Measurements from ENCODE around the gene UBE2O.

DNA sequence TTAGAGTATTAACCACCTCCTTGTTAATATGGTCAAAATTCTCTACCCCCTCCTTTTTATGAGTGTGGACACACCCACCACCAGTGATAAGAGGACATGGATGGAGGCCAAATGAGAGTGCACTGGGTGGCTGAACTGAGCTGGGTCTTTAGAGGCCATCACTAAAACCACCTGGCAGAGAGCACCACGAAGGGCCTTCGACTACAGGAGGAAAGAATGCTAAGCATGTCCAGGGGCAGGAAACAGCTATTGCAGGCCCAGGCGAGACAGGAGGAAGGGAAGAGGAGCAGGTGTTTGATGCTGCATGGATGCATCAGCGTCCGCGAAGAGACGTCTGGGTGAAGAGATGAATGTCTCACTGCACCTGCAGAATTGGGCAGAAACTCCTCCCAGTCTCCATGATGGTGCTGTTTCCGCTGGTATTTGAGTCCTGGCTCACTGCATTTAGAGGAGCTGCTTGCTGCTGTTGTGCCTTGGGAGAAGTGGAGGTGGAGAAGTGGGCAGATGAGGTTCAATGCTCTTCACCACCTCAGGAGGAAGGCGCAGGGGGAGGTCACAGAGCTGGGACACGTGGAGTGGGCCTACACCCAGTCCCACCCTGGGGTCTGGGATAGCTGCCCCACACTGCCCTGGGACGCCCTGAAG lies 35.3 kb downstream of the UBE2O start:
- TF ChIP-seq, protein P1, sequence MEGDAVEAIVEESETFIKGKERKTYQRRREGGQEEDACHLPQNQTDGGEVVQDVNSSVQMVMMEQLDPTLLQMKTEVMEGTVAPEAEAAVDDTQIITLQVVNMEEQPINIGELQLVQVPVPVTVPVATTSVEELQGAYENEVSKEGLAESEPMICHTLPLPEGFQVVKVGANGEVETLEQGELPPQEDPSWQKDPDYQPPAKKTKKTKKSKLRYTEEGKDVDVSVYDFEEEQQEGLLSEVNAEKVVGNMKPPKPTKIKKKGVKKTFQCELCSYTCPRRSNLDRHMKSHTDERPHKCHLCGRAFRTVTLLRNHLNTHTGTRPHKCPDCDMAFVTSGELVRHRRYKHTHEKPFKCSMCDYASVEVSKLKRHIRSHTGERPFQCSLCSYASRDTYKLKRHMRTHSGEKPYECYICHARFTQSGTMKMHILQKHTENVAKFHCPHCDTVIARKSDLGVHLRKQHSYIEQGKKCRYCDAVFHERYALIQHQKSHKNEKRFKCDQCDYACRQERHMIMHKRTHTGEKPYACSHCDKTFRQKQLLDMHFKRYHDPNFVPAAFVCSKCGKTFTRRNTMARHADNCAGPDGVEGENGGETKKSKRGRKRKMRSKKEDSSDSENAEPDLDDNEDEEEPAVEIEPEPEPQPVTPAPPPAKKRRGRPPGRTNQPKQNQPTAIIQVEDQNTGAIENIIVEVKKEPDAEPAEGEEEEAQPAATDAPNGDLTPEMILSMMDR (IDR thresholded peaks at IDR 0.05) = no peak
- TF ChIP-seq POLR2A (IDR thresholded peaks at IDR 0.05) = no peak

Data from body of pancreas (tissue), 4 donors.